CD4-positive, alpha-beta T cell (primary cell): ENCODE measurements around the gene AQP5. TPM values are rescaled to one million over a fixed set of nuclear protein-coding genes. Genes with fewer than 3 reads are reported as not detected.

Source experiments
- ATAC-seq: fragments of 200-7000 bp; cut with Tn5 transposase; one replicate; pipeline ENCODE4 v1.10.0; 2022; ENCODE audit warnings: mild to moderate bottlenecking; ENCODE audit not compliant: poor library complexity
- CTCF ChIA-PET: fragments of 350-600 bp; sonication (Branson Sonifier 250); formaldehyde crosslinking; loops from one replicate; lab custom pipeline; 2021; ENCODE audit warnings: antibody characterized with exemption, inconsistent platforms; lab: Charles Lee
- POLR2A ChIA-PET: fragments of 350-600 bp; sonication (Branson Sonifier 250); formaldehyde crosslinking; loops from one replicate; lab custom pipeline; 2021; ENCODE audit warnings: antibody characterized with exemption, inconsistent platforms; lab: Charles Lee
- DNase-seq, 14 experiments: peaks; one replicate each; pipeline ENCODE4 v3.0.0-alpha.2; 2013 to 2020; ENCODE audit warnings: mixed read lengths in 2 of 14
- H3K27ac ChIP-seq, 2 donors: one replicate each; pipeline versions ENCODE4 v1.5.1 to v1.7.0; 2013; ENCODE audit warnings: low read length in 2 of 2, low read depth in 1 of 2, mild to moderate bottlenecking in 1 of 2
- H3K27me3 ChIP-seq, 2 experiments: 1 replicate in 1 of 2; 2 replicates in 1 of 2; pipeline versions ENCODE4 v1.6.1 to v1.7.0; 2013; ENCODE audit warnings: low read length in 2 of 2, control low read depth in 1 of 2, mild to moderate bottlenecking in 1 of 2, moderate library complexity in 1 of 2; ENCODE audit not compliant: insufficient read depth in 2 of 2, control insufficient read depth in 1 of 2
- H3K36me3 ChIP-seq: one replicate; pipeline ENCODE4 v1.6.1; 2013; ENCODE audit warnings: low read length, control low read depth; ENCODE audit not compliant: insufficient read depth
- H3K4me1 ChIP-seq: one replicate; pipeline ENCODE4 v1.6.1; 2013; ENCODE audit warnings: low read length, control low read depth; ENCODE audit not compliant: insufficient read depth
- H3K4me3 ChIP-seq: one replicate; pipeline ENCODE4 v1.5.1; 2013; ENCODE audit warnings: mild to moderate bottlenecking, low read length, moderate library complexity
- H3K9me3 ChIP-seq, 2 experiments: 1 replicate in 1 of 2; 2 replicates in 1 of 2; pipeline versions ENCODE4 v1.6.1 to v1.7.0; 2013; ENCODE audit warnings: low read length in 2 of 2, mild to moderate bottlenecking in 2 of 2, control low read depth in 1 of 2, moderate library complexity in 1 of 2; ENCODE audit not compliant: control insufficient read depth in 1 of 2, insufficient read depth in 1 of 2
- H3K27ac Mint-ChIP-seq: one replicate; pipeline ENCODE4 v1.8.0; 2020; ENCODE audit warnings: mixed read lengths
- H3K27me3 Mint-ChIP-seq: one replicate; pipeline ENCODE4 v1.8.0; 2021; ENCODE audit warnings: mixed read lengths
- H3K36me3 Mint-ChIP-seq: one replicate; pipeline ENCODE4 v1.8.0; 2021; ENCODE audit warnings: low read depth, mixed read lengths
- H3K4me1 Mint-ChIP-seq: one replicate; pipeline ENCODE4 v1.8.0; 2021; ENCODE audit warnings: low read depth, mixed read lengths
- H3K4me3 Mint-ChIP-seq: one replicate; pipeline ENCODE4 v1.8.0; 2020; ENCODE audit warnings: mild to moderate bottlenecking, mixed read lengths
- H3K9me3 Mint-ChIP-seq: one replicate; pipeline ENCODE4 v1.8.0; 2020; ENCODE audit warnings: mixed read lengths
- CTCF ChIP-seq: fragments of 200-600 bp; IDR thresholded peaks from one replicate; pipeline ENCODE4 v1.8.0; 2022; ENCODE audit warnings: antibody characterized with exemption, mild to moderate bottlenecking
- intact Hi-C, 2 experiments: fragments of 100-400 bp; cut with DNase I in 1 of 2; cut with micrococcal nuclease in 1 of 2; formaldehyde crosslinking; loops; one replicate each; pipeline versions ENCODE4 v1.15.1 to v1.9.0; 2023 to 2025; cut with DNase I, micrococcal nuclease
- total RNA-seq, 174 experiments: library from RNA in 2 of 174; stranded (reverse) in 2 of 174; gene quantifications; one replicate each; pipeline ENCODE4 v1.2.3 and lab custom pipeline; 2021 to 2026

AQP5 gene
- total RNA-seq, 2 experiments from 2014 or later, result not detected

- H3K36me3 ChIP-seq, result no peaks in the 10 kb centered on the region
- Mint-ChIP-seq H3K9me3 (no peaks in the 10 kb centered on the region), H3K4me1 (peaks cover 8% of the 10 kb centered on the region), H3K4me3 (no peak overlapping the region), H3K36me3 (no peaks in the 10 kb centered on the region), H3K27ac (no peak overlapping the region), H3K27me3 (peaks cover 84% of the 10 kb centered on the region)
- peaks cover 56 to 85% of the 10 kb centered on the region in 2 experiments for H3K27me3 ChIP-seq
- TF ChIP-seq CTCF, result no peak
- H3K4me3 ChIP-seq, result no peak overlapping the region
- no peak overlapping the region for H3K27ac ChIP-seq
- peaks cover 5% of the 10 kb centered on the region for H3K4me1 ChIP-seq
- ChIA-PET POLR2A (no interaction called here), CTCF (no interaction called here)
- H3K9me3 ChIP-seq, result peaks cover 0 to 3% of the 10 kb centered on the region in 2 experiments
- DNase-seq (no peak), ATAC-seq (no peak)
- intact Hi-C loops, result no loop called here
Observed at GRCh38 chr12:49957570-49957967, 4.1 kb upstream of the AQP5 start.

- Mint-ChIP-seq H3K4me3 (peak overlapping the region; percentile 39), H3K9me3 (no peaks in the 10 kb centered on the region), H3K4me1 (peaks cover 8% of the 10 kb centered on the region), H3K27me3 (peaks cover 83% of the 10 kb centered on the region), H3K36me3 (no peaks in the 10 kb centered on the region), H3K27ac (no peak overlapping the region)
- H3K4me3 ChIP-seq, result no peak overlapping the region
- H3K4me1 ChIP-seq, result peaks cover 5% of the 10 kb centered on the region
- peaks cover 0 to 8% of the 10 kb centered on the region in 2 experiments for H3K9me3 ChIP-seq
- ATAC-seq, result no peak
- no peak overlapping the region for H3K27ac ChIP-seq
- no peak for DNase-seq
- intact Hi-C loops, result no loop called here
- CTCF ChIA-PET, result interaction anchor here (1.4 kb wide), 1 partner anchor 7 kb away, joined by 5 read pairs; no protein-coding TSS in a partner anchor
- peaks cover 50 to 87% of the 10 kb centered on the region in 2 experiments for H3K27me3 ChIP-seq
- H3K36me3 ChIP-seq, result no peaks in the 10 kb centered on the region
- no peak for TF ChIP-seq CTCF
- POLR2A ChIA-PET, result no interaction called here
Observed at GRCh38 chr12:49959685-49960473, 1.8 kb upstream of the AQP5 start.

- no peak for DNase-seq
- Histone ChIP-seq H3K36me3 (no peaks in the 10 kb centered on the region), H3K9me3 (peaks cover 0 to 5% of the 10 kb centered on the region in 2 experiments), H3K27ac (no peak overlapping the region), H3K27me3 (peaks cover 47 to 80% of the 10 kb centered on the region in 2 experiments), H3K4me3 (no peak overlapping the region), H3K4me1 (peaks cover 5% of the 10 kb centered on the region)
- Mint-ChIP-seq H3K4me3 (peak overlapping the region; percentile 39), H3K27ac (no peak overlapping the region), H3K9me3 (no peaks in the 10 kb centered on the region), H3K27me3 (peaks cover 86% of the 10 kb centered on the region), H3K36me3 (no peaks in the 10 kb centered on the region), H3K4me1 (peaks cover 8% of the 10 kb centered on the region)
- ATAC-seq, result no peak
- ChIA-PET CTCF (no interaction called here), POLR2A (no interaction called here)
- intact Hi-C loops, result no loop called here
- TF ChIP-seq CTCF, result no peak
Observed at GRCh38 chr12:49960474-49961110, 1.1 kb upstream of the AQP5 start.
